Tibial artery (tissue), 4 donors: ENCODE measurements around the gene HENMT1.
"Not testable (repeated sequence)": the region's sequence is repeated elsewhere in the genome, so short reads cannot be mapped to it uniquely, and the experiment has no call there.

Experiments
- DNase-seq, 2 donors: peaks; one replicate each; pipeline ENCODE4 v3.0.0-alpha.2; 2019
- H3K27ac ChIP-seq, 2 donors: fragments of 200-600 bp; sonication (generic) in 1 of 2; 1 replicate in 1 of 2; 2 replicates in 1 of 2; pipeline ENCODE4 v1.5.1; 2018 to 2019; ENCODE audit warnings: mild to moderate bottlenecking in 1 of 2
- H3K27me3 ChIP-seq, 2 donors: fragments of 200-600 bp; sonication (generic) in 1 of 2; one replicate each; pipeline versions ENCODE4 v1.5.1 to v1.6.0; 2016 to 2019
- H3K36me3 ChIP-seq, 3 donors: fragments of 200-600 bp; sonication (generic) in 2 of 3; one replicate each; pipeline ENCODE4 v1.5.1; 2016 to 2019; ENCODE audit warnings: mild to moderate bottlenecking in 2 of 3
- H3K4me1 ChIP-seq, 4 donors: fragments of 200-600 bp; sonication (generic) in 2 of 4; 1 replicate in 3 of 4; 2 replicates in 1 of 4; pipeline ENCODE4 v1.5.1; 2016 to 2019
- H3K4me3 ChIP-seq, 2 donors: fragments of 200-600 bp; sonication (generic) in 1 of 2; 1 replicate in 1 of 2; 2 replicates in 1 of 2; pipeline ENCODE4 v1.5.1; 2018 to 2019; ENCODE audit warnings: mild to moderate bottlenecking in 2 of 2
- H3K9me3 ChIP-seq, 3 donors: fragments of 200-600 bp; sonication (generic) in 1 of 3; one replicate each; pipeline ENCODE4 v1.5.1; 2016 to 2019
- intact Hi-C: fragments of 100-400 bp; cut with DNase I; formaldehyde crosslinking; loops from one replicate; pipeline ENCODE4 v1.15.0; 2023; ENCODE audit warnings: low total_unique reads
- TF ChIP-seq, protein P1 (sequence below), 2 experiments: fragments of 200-600 bp in 1 of 2; fragments of 450-650 bp in 1 of 2; IDR thresholded peaks; one replicate each; pipeline ENCODE4 v1.5.1; 2017 to 2019; ENCODE audit warnings: antibody characterized with exemption in 2 of 2, mild to moderate bottlenecking in 1 of 2, moderate library complexity in 1 of 2

Gene HENMT1

DNA sequence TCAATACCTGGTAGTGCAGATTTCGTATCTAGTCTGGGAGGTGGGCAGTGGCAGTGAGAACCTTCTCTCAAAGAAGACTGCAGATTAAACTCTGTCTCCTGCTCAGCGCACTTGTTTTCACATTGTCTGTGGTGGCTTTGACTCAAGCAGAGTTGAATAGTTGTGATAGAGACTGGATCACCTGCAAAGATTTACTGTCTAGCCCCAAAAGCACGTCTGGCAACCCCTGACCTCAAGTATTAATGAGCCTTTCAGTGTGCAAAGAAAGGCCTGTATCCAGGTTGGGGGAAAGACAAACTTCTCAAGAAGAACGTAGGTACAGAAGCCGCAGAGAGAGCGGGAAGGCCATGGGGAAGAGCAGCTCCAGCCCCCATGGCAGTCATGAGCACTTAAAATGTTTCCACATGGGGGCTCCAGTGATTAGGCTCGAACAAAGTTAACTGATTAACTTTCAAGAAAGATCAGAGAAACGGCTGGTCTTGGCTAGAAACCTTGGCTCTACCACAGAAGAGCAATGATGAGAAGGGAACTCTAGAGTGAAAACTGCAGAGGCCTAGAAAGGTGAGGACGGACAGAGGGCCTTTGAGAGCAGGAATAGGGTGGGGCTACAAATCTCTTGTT is 15.2 kb downstream of the HENMT1 start:
- H3K9me3 ChIP-seq = no peaks in the 10 kb centered on the region
- no peak overlapping the region for H3K27ac ChIP-seq
- H3K4me3 ChIP-seq = no peak overlapping the region
- TF ChIP-seq, protein P1, sequence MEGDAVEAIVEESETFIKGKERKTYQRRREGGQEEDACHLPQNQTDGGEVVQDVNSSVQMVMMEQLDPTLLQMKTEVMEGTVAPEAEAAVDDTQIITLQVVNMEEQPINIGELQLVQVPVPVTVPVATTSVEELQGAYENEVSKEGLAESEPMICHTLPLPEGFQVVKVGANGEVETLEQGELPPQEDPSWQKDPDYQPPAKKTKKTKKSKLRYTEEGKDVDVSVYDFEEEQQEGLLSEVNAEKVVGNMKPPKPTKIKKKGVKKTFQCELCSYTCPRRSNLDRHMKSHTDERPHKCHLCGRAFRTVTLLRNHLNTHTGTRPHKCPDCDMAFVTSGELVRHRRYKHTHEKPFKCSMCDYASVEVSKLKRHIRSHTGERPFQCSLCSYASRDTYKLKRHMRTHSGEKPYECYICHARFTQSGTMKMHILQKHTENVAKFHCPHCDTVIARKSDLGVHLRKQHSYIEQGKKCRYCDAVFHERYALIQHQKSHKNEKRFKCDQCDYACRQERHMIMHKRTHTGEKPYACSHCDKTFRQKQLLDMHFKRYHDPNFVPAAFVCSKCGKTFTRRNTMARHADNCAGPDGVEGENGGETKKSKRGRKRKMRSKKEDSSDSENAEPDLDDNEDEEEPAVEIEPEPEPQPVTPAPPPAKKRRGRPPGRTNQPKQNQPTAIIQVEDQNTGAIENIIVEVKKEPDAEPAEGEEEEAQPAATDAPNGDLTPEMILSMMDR (IDR thresholded peaks at IDR 0.05) = no peak
- H3K36me3 ChIP-seq = peaks cover 0 to 15% (median 0%) of the 10 kb centered on the region in 3 donors
- no peaks in the 10 kb centered on the region for H3K4me1 ChIP-seq
- DNase-seq = no peak
- H3K27me3 ChIP-seq = no peaks in the 10 kb centered on the region
- intact Hi-C loops = no loop called here

DNA sequence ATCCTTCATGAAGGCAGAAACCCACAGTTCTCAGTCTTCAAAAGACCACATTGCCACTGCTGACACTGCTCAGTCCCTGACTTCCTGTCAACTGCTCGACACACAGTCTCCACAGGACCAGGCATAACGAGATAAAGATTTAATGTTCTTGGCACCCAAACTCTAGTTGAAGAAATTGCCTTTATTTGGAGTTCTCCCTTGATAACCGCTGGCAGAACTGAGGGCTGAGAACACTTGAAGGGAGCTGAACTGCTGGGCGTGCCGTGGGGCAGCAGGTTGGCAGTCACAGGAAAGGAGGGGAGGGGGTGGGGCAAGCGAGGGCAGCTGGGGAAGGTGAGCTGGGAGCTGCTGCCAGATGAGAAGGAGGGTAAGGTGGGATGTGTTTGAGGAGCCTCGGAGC is 15.9 kb downstream of the HENMT1 start:
- DNase-seq = no peak
- no peaks in the 10 kb centered on the region for H3K4me1 ChIP-seq
- no peaks in the 10 kb centered on the region for H3K27me3 ChIP-seq
- H3K36me3 ChIP-seq = peaks cover 0 to 15% (median 0%) of the 10 kb centered on the region in 3 donors
- no peak overlapping the region for H3K27ac ChIP-seq
- no peaks in the 10 kb centered on the region for H3K9me3 ChIP-seq
- intact Hi-C loops = no loop called here
- no peak overlapping the region for H3K4me3 ChIP-seq
- TF ChIP-seq, protein P1 (IDR thresholded peaks at IDR 0.05) = no peak

DNA sequence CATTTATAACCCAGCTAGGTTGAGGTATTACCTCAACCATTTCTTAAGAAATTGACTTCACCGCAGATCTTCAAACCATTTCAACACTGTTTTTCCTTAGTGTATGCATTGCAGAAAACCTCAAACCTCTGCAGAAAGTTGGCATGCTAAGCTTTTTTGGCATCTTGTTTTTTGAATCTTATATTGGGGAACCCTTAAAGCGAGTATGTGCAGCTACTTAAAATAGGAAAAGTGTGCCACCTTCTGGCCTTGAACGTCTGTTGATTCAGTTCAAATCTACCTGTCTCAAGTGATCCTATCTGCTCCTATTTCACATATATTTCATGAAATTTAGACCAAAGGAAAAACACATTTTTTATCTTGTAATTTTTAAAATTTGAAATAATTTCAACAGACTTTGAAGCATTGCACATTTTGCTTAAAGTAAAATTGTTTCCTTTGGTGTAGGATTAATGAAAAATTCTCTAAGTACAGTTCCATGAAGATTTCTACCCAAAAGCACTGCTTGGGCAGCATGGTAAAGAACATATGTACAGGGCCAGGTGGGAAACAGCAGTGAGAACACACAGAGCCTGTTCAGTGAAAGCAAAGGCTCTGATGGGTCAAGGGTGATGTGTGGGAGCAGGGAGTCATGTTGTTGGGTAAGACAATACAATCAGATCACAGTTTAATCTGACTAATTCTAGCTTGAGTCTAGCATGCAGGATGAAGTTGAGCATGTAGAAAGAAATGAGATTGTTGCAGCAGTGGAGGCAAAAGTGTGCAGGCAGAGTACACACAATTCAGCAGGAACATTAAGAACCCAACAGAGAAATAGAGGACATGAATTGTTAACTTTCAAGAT is 17.2 kb downstream of the HENMT1 start:
- TF ChIP-seq, protein P1 (IDR thresholded peaks at IDR 0.05) = peak; percentile 60 to 85
- intact Hi-C loops = no loop called here
- peak in 1 of 2 donors; percentile 54 for DNase-seq
- H3K36me3 ChIP-seq = peaks cover 0 to 2% (median 0%) of the 10 kb centered on the region in 3 donors
- H3K27ac ChIP-seq = no peak overlapping the region
- H3K27me3 ChIP-seq = no peaks in the 10 kb centered on the region
- no peaks in the 10 kb centered on the region for H3K4me1 ChIP-seq
- H3K9me3 ChIP-seq = no peaks in the 10 kb centered on the region
- H3K4me3 ChIP-seq = no peak overlapping the region

- H3K4me3 ChIP-seq, intact Hi-C loops, H3K27me3 ChIP-seq, H3K9me3 ChIP-seq, H3K36me3 ChIP-seq, DNase-seq, H3K27ac ChIP-seq, H3K4me1 ChIP-seq: not testable (repeated sequence)
These were observed 20.0 kb downstream of the HENMT1 start for GRCh38 chr1:108640863-108641262.

- H3K4me3 ChIP-seq = no peak overlapping the region
- no peak for DNase-seq
- H3K36me3 ChIP-seq = peaks cover 0 to 10% (median 9%) of the 10 kb centered on the region in 3 donors
- H3K9me3 ChIP-seq = no peaks in the 10 kb centered on the region
- no peaks in the 10 kb centered on the region for H3K4me1 ChIP-seq
- H3K27me3 ChIP-seq = no peaks in the 10 kb centered on the region
- intact Hi-C loops = loop anchor here (2.0 kb wide), 1 partner anchor 129 kb away; no protein-coding TSS in a partner anchor
- no peak overlapping the region for H3K27ac ChIP-seq
- TF ChIP-seq, protein P1 (IDR thresholded peaks at IDR 0.05) = no peak
These were observed 20.9 kb downstream of the HENMT1 start for GRCh38 chr1:108639899-108640560.

GRCh38 chr1:108636876-108637275 is 24.0 kb downstream of the HENMT1 start:
- no peak for DNase-seq
- TF ChIP-seq, protein P1 (IDR thresholded peaks at IDR 0.05) = no peak
- H3K36me3 ChIP-seq = peaks cover 0 to 26% (median 17%) of the 10 kb centered on the region in 3 donors
- intact Hi-C loops = no loop called here
- H3K4me3 ChIP-seq = no peak overlapping the region
- no peaks in the 10 kb centered on the region for H3K4me1 ChIP-seq
- H3K27me3 ChIP-seq = no peaks in the 10 kb centered on the region
- no peak overlapping the region for H3K27ac ChIP-seq
- no peaks in the 10 kb centered on the region for H3K9me3 ChIP-seq
